ENCODE data around the gene UGCG.
"Not testable (repeated sequence)": the region's sequence is repeated elsewhere in the genome, so short reads cannot be mapped to it uniquely, and the experiment has no call there.

Gene UGCG

DNA sequence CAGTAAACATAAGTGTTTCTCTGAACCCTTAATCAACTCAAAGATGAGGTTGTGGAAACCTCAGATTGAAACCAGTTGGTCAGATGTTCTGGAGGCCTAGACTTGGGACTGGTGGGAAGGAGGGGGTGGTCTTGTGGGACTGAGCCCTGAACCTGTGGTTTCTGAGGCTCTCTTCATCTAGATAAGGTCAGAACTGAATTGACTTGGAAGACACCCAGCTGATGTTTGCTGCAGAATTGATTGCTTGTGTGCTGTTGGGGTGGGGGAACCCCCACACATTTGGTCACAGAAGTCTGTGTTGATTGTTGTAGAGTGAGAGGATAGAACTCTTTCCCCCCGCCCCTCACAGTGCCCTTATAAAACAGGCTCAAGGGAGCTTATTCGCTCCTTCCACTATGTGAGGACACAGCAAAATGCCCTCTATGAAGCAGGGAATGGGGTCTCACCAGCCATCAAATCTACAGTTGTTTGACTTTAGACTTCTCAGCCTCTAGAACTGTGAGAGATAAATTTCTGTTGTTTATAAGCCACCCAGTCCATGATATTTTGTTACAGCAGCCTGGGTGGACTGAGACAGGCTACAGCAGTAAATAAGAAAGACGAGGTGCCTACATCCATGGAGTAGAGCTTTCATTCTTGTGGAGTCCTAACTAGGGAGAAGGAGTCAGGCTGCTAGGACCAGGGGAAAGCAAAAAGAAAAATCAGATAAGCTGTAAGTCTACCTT is 25.7 kb upstream of the UGCG start:
- no peak overlapping the region for H3K56ac ChIP-seq (ENCODE audit: low read length)
- no peak overlapping the region for H2BK15ac ChIP-seq (replicated peaks; ENCODE audit: low read depth)
- no peak overlapping the region for H4K5ac ChIP-seq (ENCODE audit: low read length)
- no peaks in the 10 kb centered on the region for H3K36me3 ChIP-seq (ENCODE audit: control insufficient read depth, insufficient read depth, low read length)
- DNase-seq = no peak
- no peaks in the 10 kb centered on the region for H3K79me2 ChIP-seq (ENCODE audit: control insufficient read depth, insufficient read depth, low read length)
- no peak overlapping the region for H2AK5ac ChIP-seq (ENCODE audit: low read length)
- WGBS (ENCODE audit: extremely low coverage, insufficient coverage, low lambda C conversion rate) = no CpG with 5 or more reads among the region's 3 CpGs
- no peak overlapping the region for H3K23ac ChIP-seq (ENCODE audit: low read length)
- H2BK120ac ChIP-seq (ENCODE audit: low read depth, low read length) = no peak overlapping the region
- H3K4me2 ChIP-seq (ENCODE audit: low read length) = no peak overlapping the region
- no peak overlapping the region for H3K18ac ChIP-seq (ENCODE audit: low read length)
- no peak overlapping the region for H4K8ac ChIP-seq (ENCODE audit: low read depth, low read length)
- H3K27ac ChIP-seq (ENCODE audit: low read depth, low read length) = no peak overlapping the region
- no peak overlapping the region for H3K4me3 ChIP-seq (ENCODE audit: low read length)
- H3K9ac ChIP-seq (ENCODE audit: low read length) = no peak overlapping the region
- H2BK5ac ChIP-seq (ENCODE audit: low read length) = no peak overlapping the region
- H3K27me3 ChIP-seq (ENCODE audit: insufficient read depth, low read length, poor library complexity) = no peaks in the 10 kb centered on the region
- peaks cover 2% of the 10 kb centered on the region for H3K4me1 ChIP-seq (ENCODE audit: control insufficient read depth, low read depth, low read length)
- H3K4ac ChIP-seq (ENCODE audit: low read depth, low read length) = no peak overlapping the region
- no peaks in the 10 kb centered on the region for H3K79me1 ChIP-seq (ENCODE audit: low read length)

DNA sequence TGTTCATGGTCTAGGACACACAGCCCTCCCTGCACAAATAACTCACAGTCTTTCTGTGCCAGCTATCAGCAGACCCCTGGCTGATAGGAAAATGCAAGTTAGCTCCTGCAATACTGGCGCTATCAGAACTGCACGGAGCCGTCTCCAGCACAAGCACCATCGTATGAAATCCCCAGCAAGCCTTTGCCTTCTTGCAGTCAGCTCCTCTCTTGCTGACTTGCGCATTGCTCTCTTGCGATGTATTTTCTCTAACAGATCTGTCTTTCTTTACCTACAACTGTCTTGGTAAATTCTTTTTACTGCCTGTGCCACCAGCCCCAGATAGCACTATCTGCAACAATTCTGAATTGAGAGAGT is 25.1 kb upstream of the UGCG start:
- H3K27ac ChIP-seq (ENCODE audit: low read depth, low read length) = no peak overlapping the region
- H3K9ac ChIP-seq (ENCODE audit: low read length) = no peak overlapping the region
- H3K36me3 ChIP-seq (ENCODE audit: control insufficient read depth, insufficient read depth, low read length) = no peaks in the 10 kb centered on the region
- H4K5ac ChIP-seq (ENCODE audit: low read length) = no peak overlapping the region
- H3K23ac ChIP-seq (ENCODE audit: low read length) = no peak overlapping the region
- no peak for DNase-seq
- H3K4me1 ChIP-seq (ENCODE audit: control insufficient read depth, low read depth, low read length) = peaks cover 2% of the 10 kb centered on the region
- no peak overlapping the region for H2BK120ac ChIP-seq (ENCODE audit: low read depth, low read length)
- H3K79me1 ChIP-seq (ENCODE audit: low read length) = no peaks in the 10 kb centered on the region
- no peak overlapping the region for H3K18ac ChIP-seq (ENCODE audit: low read length)
- H3K4ac ChIP-seq (ENCODE audit: low read depth, low read length) = no peak overlapping the region
- no peak overlapping the region for H3K4me2 ChIP-seq (ENCODE audit: low read length)
- H3K79me2 ChIP-seq (ENCODE audit: control insufficient read depth, insufficient read depth, low read length) = no peaks in the 10 kb centered on the region
- H4K8ac ChIP-seq (ENCODE audit: low read depth, low read length) = no peak overlapping the region
- WGBS (ENCODE audit: extremely low coverage, insufficient coverage, low lambda C conversion rate) = no CpG with 5 or more reads among the region's 6 CpGs
- H2BK5ac ChIP-seq (ENCODE audit: low read length) = no peak overlapping the region
- H3K27me3 ChIP-seq (ENCODE audit: insufficient read depth, low read length, poor library complexity) = no peaks in the 10 kb centered on the region
- H3K56ac ChIP-seq (ENCODE audit: low read length) = no peak overlapping the region
- H2AK5ac ChIP-seq (ENCODE audit: low read length) = no peak overlapping the region
- H2BK15ac ChIP-seq (replicated peaks; ENCODE audit: low read depth) = no peak overlapping the region
- H3K4me3 ChIP-seq (ENCODE audit: low read length) = no peak overlapping the region

- no CpG with 5 or more reads among the region's 3 CpGs for WGBS (ENCODE audit: extremely low coverage, insufficient coverage, low lambda C conversion rate)
- no peak overlapping the region for H3K27ac ChIP-seq (ENCODE audit: low read depth, low read length)
- H3K4me2 ChIP-seq (ENCODE audit: low read length) = no peak overlapping the region
- H3K4ac ChIP-seq (ENCODE audit: low read depth, low read length) = no peak overlapping the region
- no peak overlapping the region for H2BK120ac ChIP-seq (ENCODE audit: low read depth, low read length)
- H3K4me3 ChIP-seq (ENCODE audit: low read length) = no peak overlapping the region
- no peak overlapping the region for H3K9ac ChIP-seq (ENCODE audit: low read length)
- no peaks in the 10 kb centered on the region for H3K79me1 ChIP-seq (ENCODE audit: low read length)
- H2BK15ac ChIP-seq (replicated peaks; ENCODE audit: low read depth) = no peak overlapping the region
- H2AK5ac ChIP-seq (ENCODE audit: low read length) = no peak overlapping the region
- H3K27me3 ChIP-seq (ENCODE audit: insufficient read depth, low read length, poor library complexity) = no peaks in the 10 kb centered on the region
- no peak overlapping the region for H3K56ac ChIP-seq (ENCODE audit: low read length)
- no peak overlapping the region for H4K5ac ChIP-seq (ENCODE audit: low read length)
- no peak overlapping the region for H3K18ac ChIP-seq (ENCODE audit: low read length)
- H3K79me2 ChIP-seq (ENCODE audit: control insufficient read depth, insufficient read depth, low read length) = no peaks in the 10 kb centered on the region
- peak; percentile 85 for DNase-seq
- H3K4me1 ChIP-seq (ENCODE audit: control insufficient read depth, low read depth, low read length) = peaks cover 2% of the 10 kb centered on the region
- H3K23ac ChIP-seq (ENCODE audit: low read length) = no peak overlapping the region
- H2BK5ac ChIP-seq (ENCODE audit: low read length) = no peak overlapping the region
- H3K36me3 ChIP-seq (ENCODE audit: control insufficient read depth, insufficient read depth, low read length) = no peaks in the 10 kb centered on the region
- H4K8ac ChIP-seq (ENCODE audit: low read depth, low read length) = no peak overlapping the region
Observed at GRCh38 chr9:111872886-111873285, 23.7 kb upstream of the UGCG start.

DNA sequence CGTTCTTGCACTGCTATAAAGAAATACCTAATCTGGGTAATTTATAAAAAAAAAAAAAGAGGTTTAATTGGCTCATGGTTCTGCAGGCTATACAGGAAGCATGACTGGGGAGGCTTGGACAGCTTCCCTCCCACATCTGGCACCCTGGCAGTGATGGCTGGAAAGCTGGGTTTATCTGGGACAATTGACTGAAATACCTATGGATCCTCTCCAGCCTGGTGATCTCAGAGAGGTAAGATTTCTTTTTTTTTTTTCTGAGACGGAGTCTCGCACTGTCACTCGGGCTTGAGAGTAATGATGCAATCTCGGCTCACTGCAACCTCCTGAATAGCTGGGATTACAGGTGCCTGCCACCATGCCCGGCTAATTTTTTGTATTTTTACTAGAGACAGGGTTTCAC is 22.7 kb upstream of the UGCG start:
- H3K18ac ChIP-seq (ENCODE audit: low read length) = no peak overlapping the region
- H3K56ac ChIP-seq (ENCODE audit: low read length) = no peak overlapping the region
- no CpG with 5 or more reads among the region's 6 CpGs for WGBS (ENCODE audit: extremely low coverage, insufficient coverage, low lambda C conversion rate)
- H3K4me2 ChIP-seq (ENCODE audit: low read length) = no peak overlapping the region
- H2BK5ac ChIP-seq (ENCODE audit: low read length) = no peak overlapping the region
- H3K27ac ChIP-seq (ENCODE audit: low read depth, low read length) = no peak overlapping the region
- H4K8ac ChIP-seq (ENCODE audit: low read depth, low read length) = no peak overlapping the region
- no peak overlapping the region for H2AK5ac ChIP-seq (ENCODE audit: low read length)
- H3K79me1 ChIP-seq (ENCODE audit: low read length) = no peaks in the 10 kb centered on the region
- peaks cover 2% of the 10 kb centered on the region for H3K4me1 ChIP-seq (ENCODE audit: control insufficient read depth, low read depth, low read length)
- H3K36me3 ChIP-seq (ENCODE audit: control insufficient read depth, insufficient read depth, low read length) = no peaks in the 10 kb centered on the region
- H3K79me2 ChIP-seq (ENCODE audit: control insufficient read depth, insufficient read depth, low read length) = no peaks in the 10 kb centered on the region
- H4K5ac ChIP-seq (ENCODE audit: low read length) = no peak overlapping the region
- H2BK15ac ChIP-seq (replicated peaks; ENCODE audit: low read depth) = no peak overlapping the region
- DNase-seq = no peak
- no peak overlapping the region for H3K9ac ChIP-seq (ENCODE audit: low read length)
- no peak overlapping the region for H3K23ac ChIP-seq (ENCODE audit: low read length)
- H3K4me3 ChIP-seq (ENCODE audit: low read length) = no peak overlapping the region
- no peak overlapping the region for H2BK120ac ChIP-seq (ENCODE audit: low read depth, low read length)
- H3K27me3 ChIP-seq (ENCODE audit: insufficient read depth, low read length, poor library complexity) = no peaks in the 10 kb centered on the region
- no peak overlapping the region for H3K4ac ChIP-seq (ENCODE audit: low read depth, low read length)

DNA sequence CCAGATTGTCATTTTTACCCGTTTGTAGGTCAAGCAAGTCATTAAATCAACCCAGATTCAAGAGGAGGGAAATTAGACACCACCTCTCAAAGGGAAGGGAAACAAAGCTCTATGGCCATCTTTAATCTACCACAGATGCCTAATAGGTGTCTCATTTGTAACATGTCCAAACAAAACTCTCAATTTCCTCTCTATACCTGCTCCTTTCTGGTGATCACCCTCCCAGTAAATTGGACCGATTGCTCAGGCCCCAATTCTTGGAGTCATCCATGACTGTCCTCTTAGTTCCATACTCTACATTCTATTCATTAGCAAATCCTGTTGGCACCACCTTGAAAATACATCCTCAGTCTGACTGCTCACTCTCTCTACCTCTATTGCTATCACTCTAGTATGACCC is 22.1 kb upstream of the UGCG start:
- Histone ChIP-seq H2BK120ac (ENCODE audit: low read depth, low read length) (no peak overlapping the region), H2AK5ac (ENCODE audit: low read length) (no peak overlapping the region), H3K36me3 (ENCODE audit: control insufficient read depth, insufficient read depth, low read length) (no peaks in the 10 kb centered on the region), H3K79me2 (ENCODE audit: control insufficient read depth, insufficient read depth, low read length) (no peaks in the 10 kb centered on the region), H3K27me3 (ENCODE audit: insufficient read depth, low read length, poor library complexity) (no peaks in the 10 kb centered on the region), H2BK15ac (replicated peaks; ENCODE audit: low read depth) (no peak overlapping the region), H3K4me3 (ENCODE audit: low read length) (no peak overlapping the region), H4K8ac (ENCODE audit: low read depth, low read length) (no peak overlapping the region), H3K9ac (ENCODE audit: low read length) (no peak overlapping the region), H3K4me1 (ENCODE audit: control insufficient read depth, low read depth, low read length) (peaks cover 2% of the 10 kb centered on the region), H4K5ac (ENCODE audit: low read length) (no peak overlapping the region), H3K4me2 (ENCODE audit: low read length) (no peak overlapping the region), H2BK5ac (ENCODE audit: low read length) (no peak overlapping the region), H3K18ac (ENCODE audit: low read length) (no peak overlapping the region), H3K56ac (ENCODE audit: low read length) (no peak overlapping the region), H3K4ac (ENCODE audit: low read depth, low read length) (no peak overlapping the region), H3K23ac (ENCODE audit: low read length) (no peak overlapping the region), H3K27ac (ENCODE audit: low read depth, low read length) (no peak overlapping the region), H3K79me1 (ENCODE audit: low read length) (no peaks in the 10 kb centered on the region)
- DNase-seq = no peak
- no CpG with 5 or more reads among the region's 2 CpGs for WGBS (ENCODE audit: extremely low coverage, insufficient coverage, low lambda C conversion rate)

- not testable (repeated sequence) for H4K8ac ChIP-seq (ENCODE audit: low read depth, low read length); DNase-seq; H3K79me1 ChIP-seq (ENCODE audit: low read length); H2BK120ac ChIP-seq (ENCODE audit: low read depth, low read length); H3K9ac ChIP-seq (ENCODE audit: low read length); H3K4me3 ChIP-seq (ENCODE audit: low read length); H4K5ac ChIP-seq (ENCODE audit: low read length); H3K4me2 ChIP-seq (ENCODE audit: low read length); H3K79me2 ChIP-seq (ENCODE audit: control insufficient read depth, insufficient read depth, low read length); H3K18ac ChIP-seq (ENCODE audit: low read length); H2BK5ac ChIP-seq (ENCODE audit: low read length); H3K36me3 ChIP-seq (ENCODE audit: control insufficient read depth, insufficient read depth, low read length); H3K27me3 ChIP-seq (ENCODE audit: insufficient read depth, low read length, poor library complexity); H3K4me1 ChIP-seq (ENCODE audit: control insufficient read depth, low read depth, low read length); H3K27ac ChIP-seq (ENCODE audit: low read depth, low read length); H2AK5ac ChIP-seq (ENCODE audit: low read length); H3K56ac ChIP-seq (ENCODE audit: low read length); H3K23ac ChIP-seq (ENCODE audit: low read length); H2BK15ac ChIP-seq (replicated peaks; ENCODE audit: low read depth); H3K4ac ChIP-seq (ENCODE audit: low read depth, low read length)
- no CpG with 5 or more reads among the region's 1 CpG for WGBS (ENCODE audit: extremely low coverage, insufficient coverage, low lambda C conversion rate)
Observed at GRCh38 chr9:111875291-111875690, 21.3 kb upstream of the UGCG start.

Data from mesendoderm (in vitro differentiated cells).